Gastroesophageal sphincter (tissue), 3 donors: ENCODE data around the gene PLA2G4B.

Experiments
- EP300 ChIP-seq: sonication (generic); formaldehyde crosslinking; IDR thresholded peaks from one replicate; pipeline ENCODE4 v1.6.1; 2017; ENCODE audit warnings: antibody characterized with exemption, mild to moderate bottlenecking
- POLR2AphosphoS5 ChIP-seq: sonication (generic); formaldehyde crosslinking; IDR thresholded peaks from one replicate; pipeline ENCODE4 v1.6.1; 2017; ENCODE audit warnings: antibody characterized with exemption
- TF ChIP-seq, protein P1 (sequence below), 4 experiments: fragments of 200-600 bp in 2 of 4; fragments of 450-650 bp in 2 of 4; sonication (generic) in 1 of 4; IDR thresholded peaks; one replicate each; pipeline ENCODE4 v1.5.1; 2017 to 2019; ENCODE audit warnings: antibody characterized with exemption in 4 of 4, mild to moderate bottlenecking in 2 of 4, moderate library complexity in 2 of 4

DNA sequence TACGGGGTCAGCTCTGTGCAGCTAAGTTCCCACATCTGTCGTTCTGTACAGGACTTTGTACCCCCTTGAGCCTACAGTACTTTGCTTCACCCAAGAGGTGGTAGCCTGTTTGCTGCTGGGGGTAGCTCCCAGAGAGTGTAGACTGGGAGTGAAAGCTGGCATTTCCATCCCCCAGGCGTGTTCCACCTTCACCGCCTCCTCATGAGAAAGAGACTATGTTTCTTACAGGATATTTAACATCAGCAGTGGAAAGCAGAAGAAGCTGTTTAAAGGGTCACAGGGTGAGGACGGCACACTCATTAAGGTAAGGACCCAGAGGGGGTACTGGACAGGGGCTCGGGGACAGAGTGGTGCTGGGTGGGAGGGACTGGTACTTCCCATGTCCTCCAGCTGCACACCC lies 20.9 kb upstream of the PLA2G4B start:
- TF ChIP-seq EP300 (no peak), POLR2AphosphoS5 (no peak)
- TF ChIP-seq, protein P1, sequence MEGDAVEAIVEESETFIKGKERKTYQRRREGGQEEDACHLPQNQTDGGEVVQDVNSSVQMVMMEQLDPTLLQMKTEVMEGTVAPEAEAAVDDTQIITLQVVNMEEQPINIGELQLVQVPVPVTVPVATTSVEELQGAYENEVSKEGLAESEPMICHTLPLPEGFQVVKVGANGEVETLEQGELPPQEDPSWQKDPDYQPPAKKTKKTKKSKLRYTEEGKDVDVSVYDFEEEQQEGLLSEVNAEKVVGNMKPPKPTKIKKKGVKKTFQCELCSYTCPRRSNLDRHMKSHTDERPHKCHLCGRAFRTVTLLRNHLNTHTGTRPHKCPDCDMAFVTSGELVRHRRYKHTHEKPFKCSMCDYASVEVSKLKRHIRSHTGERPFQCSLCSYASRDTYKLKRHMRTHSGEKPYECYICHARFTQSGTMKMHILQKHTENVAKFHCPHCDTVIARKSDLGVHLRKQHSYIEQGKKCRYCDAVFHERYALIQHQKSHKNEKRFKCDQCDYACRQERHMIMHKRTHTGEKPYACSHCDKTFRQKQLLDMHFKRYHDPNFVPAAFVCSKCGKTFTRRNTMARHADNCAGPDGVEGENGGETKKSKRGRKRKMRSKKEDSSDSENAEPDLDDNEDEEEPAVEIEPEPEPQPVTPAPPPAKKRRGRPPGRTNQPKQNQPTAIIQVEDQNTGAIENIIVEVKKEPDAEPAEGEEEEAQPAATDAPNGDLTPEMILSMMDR (IDR thresholded peaks at IDR 0.05), result no peak
